GM18909 (cell line): ENCODE results near the gene CCDC74A.
"Not testable (repeated sequence)": the region's sequence is repeated elsewhere in the genome, so short reads cannot be mapped to it uniquely, and the experiment has no call there.

Experiments used
- ATAC-seq: cut with Tn5 transposase; IDR thresholded peaks from one replicate; pipeline ENCODE4 v1.9.1; 2021; ENCODE audit warnings: mild to moderate bottlenecking; ENCODE audit not compliant: unreplicated experiment, poor library complexity

Gene CCDC74A

GRCh38 chr2:131525256-131525655 lies 2.4 kb upstream of the CCDC74A start:
- ATAC-seq = not testable (repeated sequence)

- ATAC-seq = peak; percentile 75
Measured at GRCh38 chr2:131528981-131529863, 1.5 kb downstream of the CCDC74A start.

GRCh38 chr2:131529864-131530445 lies 2.3 kb downstream of the CCDC74A start:
- not testable (repeated sequence) for ATAC-seq

DNA sequence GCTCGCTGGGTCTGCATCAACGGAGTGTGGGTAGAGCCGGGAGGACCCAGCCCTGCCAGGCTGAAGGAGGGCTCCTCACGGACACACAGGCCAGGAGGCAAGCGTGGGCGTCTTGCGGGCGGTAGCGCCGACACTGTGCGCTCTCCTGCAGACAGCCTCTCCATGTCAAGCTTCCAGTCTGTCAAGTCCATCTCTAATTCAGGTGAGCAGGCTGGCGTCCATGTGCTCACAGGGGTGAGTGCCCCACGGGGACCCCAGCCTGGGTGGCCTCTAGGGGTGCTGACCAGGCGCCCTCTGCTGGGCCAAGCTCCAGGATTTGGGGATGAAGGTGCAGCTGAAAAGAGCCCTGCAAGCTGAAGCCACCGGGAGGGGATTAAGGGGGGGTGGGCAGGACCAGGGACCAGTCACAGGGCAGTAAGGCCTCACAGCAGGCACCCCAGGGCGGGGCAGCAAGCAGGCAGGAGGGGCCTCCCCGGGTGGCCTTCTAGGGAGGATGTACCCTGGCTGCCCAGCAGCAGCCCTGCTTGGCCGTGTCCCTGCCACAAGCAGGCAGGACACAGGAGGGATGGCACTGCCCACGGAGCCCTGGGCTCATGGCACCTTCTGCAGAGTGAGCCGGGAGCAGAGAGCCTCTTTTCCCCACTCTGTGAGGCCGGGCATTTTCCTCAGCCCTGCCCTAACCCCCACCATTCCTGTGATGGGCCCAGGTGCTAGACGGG lies 3.1 kb downstream of the CCDC74A start:
- ATAC-seq = not testable (repeated sequence)

DNA sequence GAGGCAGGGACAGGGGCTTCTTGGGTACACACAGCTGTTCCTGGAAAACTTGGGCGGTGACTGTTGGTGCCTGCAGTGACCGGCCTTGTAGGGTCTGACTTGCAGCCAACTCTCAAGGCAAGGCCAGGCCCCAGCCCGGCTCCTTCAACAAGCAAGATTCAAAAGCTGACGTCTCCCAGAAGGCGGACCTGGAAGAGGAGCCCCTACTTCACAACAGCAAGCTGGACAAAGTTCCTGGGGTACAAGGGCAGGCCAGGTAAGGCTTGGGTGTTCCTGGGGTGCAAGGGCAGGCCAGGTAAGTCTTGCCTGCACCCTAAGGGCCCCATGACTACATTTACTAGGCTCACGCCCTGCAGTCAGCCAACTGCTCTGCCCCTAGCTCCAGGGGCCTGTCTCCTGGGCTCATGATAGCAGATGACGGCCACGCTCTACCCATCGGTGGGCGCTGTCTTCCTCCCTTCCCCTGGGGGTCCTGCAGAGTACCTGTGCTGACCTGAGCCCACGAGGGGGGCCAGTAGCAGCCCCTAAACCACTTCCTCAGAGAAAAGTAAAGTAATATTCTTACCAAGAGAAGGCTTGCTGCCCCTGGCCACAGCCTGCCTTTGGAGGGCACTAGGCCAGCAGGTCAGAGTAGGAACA lies 4.0 kb downstream of the CCDC74A start:
- ATAC-seq = not testable (repeated sequence)

GRCh38 chr2:131532723-131533608 lies 5.3 kb downstream of the CCDC74A start:
- not testable (repeated sequence) for ATAC-seq

- not testable (repeated sequence) for ATAC-seq
Measured at GRCh38 chr2:131533609-131534316, 6.1 kb downstream of the CCDC74A start.

- ATAC-seq = not testable (repeated sequence)
Measured at GRCh38 chr2:131534317-131534672, 6.6 kb downstream of the CCDC74A start.

- ATAC-seq = not testable (repeated sequence)
Measured at GRCh38 chr2:131534965-131535364, 7.3 kb downstream of the CCDC74A start.

- ATAC-seq = no peak
Measured at GRCh38 chr2:131535526-131535925, 7.8 kb downstream of the CCDC74A start.

DNA sequence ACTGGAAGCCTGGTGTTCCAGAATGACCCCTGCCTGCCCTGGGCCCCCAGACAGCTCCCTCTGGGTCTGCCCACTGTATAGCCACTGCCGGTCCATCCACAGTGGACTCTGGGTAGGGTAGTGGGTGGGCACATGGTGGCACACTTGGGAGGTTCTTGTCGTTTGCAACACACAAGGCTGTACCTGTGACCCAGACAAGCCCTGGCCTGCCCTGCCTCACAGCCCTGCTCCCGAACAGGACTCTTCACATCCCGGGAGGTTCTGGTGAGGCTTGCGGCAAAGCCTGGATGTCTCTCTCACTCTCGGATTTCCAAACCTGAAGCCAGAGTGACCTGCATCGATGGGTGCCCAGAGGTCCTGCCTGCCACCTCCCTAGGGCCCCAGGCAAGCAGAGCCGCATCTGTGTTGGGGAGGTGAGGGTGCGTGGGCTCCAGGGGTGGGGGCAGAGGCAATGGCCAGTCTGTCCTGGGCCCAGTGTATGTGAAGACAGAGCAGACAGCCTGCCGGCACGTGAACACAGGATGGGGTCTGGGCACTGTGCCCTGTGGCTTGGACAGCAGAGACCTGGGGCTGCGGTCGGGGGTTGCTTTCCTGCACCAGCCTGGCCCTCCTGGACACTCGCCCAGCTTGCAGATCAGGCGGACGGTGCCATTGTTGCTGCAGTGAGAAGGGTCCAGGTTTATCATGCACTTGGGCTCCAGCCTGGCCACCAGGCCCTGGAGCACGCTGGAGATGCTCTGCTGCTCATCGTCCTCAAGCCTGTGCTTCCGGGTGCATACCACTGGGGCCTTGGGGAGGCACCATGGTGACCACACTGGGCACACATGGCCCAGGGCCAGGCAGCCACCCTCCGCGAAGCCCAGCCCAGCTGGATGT lies 8.5 kb downstream of the CCDC74A start:
- ATAC-seq = not testable (repeated sequence)

GRCh38 chr2:131536841-131537240 lies 9.2 kb downstream of the CCDC74A start:
- not testable (repeated sequence) for ATAC-seq

- ATAC-seq = not testable (repeated sequence)
Measured at GRCh38 chr2:131538856-131539255, 11.2 kb downstream of the CCDC74A start.

GRCh38 chr2:131542438-131543384 lies 15.0 kb downstream of the CCDC74A start:
- ATAC-seq = no peak

GRCh38 chr2:131543385-131543891 lies 15.8 kb downstream of the CCDC74A start:
- ATAC-seq = no peak

- ATAC-seq = not testable (repeated sequence)
Measured at GRCh38 chr2:131544006-131544812, 16.5 kb downstream of the CCDC74A start.
